HepG2 (cell line): Measurements from ENCODE around the gene THOC6. TPM values are rescaled to one million over a fixed set of nuclear protein-coding genes. Genes with fewer than 3 reads are reported as not detected.

Experiments used
- CBX1 ChIP-seq: IDR thresholded peaks from one replicate; pipeline ENCODE4 v1.6.1; 2016; ENCODE audit warnings: antibody characterized with exemption, low read depth
- CHD2 ChIP-seq: IDR thresholded peaks from 2 replicates; pipeline ENCODE4 v1.6.1; 2011; ENCODE audit warnings: low read depth, low read length, improper control_type of control experiment
- ELF4 ChIP-seq: sonication (generic); formaldehyde crosslinking; IDR thresholded peaks from 2 replicates; pipeline ENCODE4 v1.5.0; 2020; ENCODE audit warnings: missing genetic modification reagents, mild to moderate bottlenecking, moderate library complexity, borderline replicate concordance
- KMT2A ChIP-seq: sonication (generic); formaldehyde crosslinking; IDR thresholded peaks from 2 replicates; pipeline ENCODE4 v1.4.0; 2020; ENCODE audit warnings: missing genetic modification reagents
- MAFK ChIP-seq, 2 experiments: IDR thresholded peaks in 1 of 2; conservative IDR thresholded peaks in 1 of 2; 2 replicates each; pipeline ENCODE4 v1.6.1; 2011; ENCODE audit warnings: improper control_type of control experiment in 2 of 2, low read length in 2 of 2
- MAX ChIP-seq: IDR thresholded peaks from 2 replicates; pipeline ENCODE4 v1.6.1; 2012; ENCODE audit warnings: inconsistent platforms
- NCOA5 ChIP-seq: sonication (generic); formaldehyde crosslinking; IDR thresholded peaks from 2 replicates; pipeline ENCODE4 v1.4.0; 2020; ENCODE audit warnings: missing genetic modification reagents
- PHF21A ChIP-seq: sonication (generic); formaldehyde crosslinking; IDR thresholded peaks from 2 replicates; pipeline ENCODE4 v1.5.0; 2020; ENCODE audit warnings: mild to moderate bottlenecking, missing genetic modification reagents
- RAD51 ChIP-seq: fragments of 450-650 bp; IDR thresholded peaks from 2 replicates; pipeline ENCODE4 v1.6.1; 2016; ENCODE audit warnings: borderline replicate concordance
- SP140L ChIP-seq: sonication (generic); formaldehyde crosslinking; IDR thresholded peaks from 2 replicates; pipeline ENCODE4 v1.4.0; 2020; ENCODE audit warnings: missing genetic modification reagents, borderline replicate concordance
- TAF1 ChIP-seq: sonication (generic); formaldehyde crosslinking; IDR thresholded peaks from 2 replicates; pipeline ENCODE4 v1.4.0; 2020; ENCODE audit warnings: missing genetic modification reagents
- THAP9 ChIP-seq: sonication (generic); formaldehyde crosslinking; IDR thresholded peaks from 2 replicates; pipeline ENCODE4; 2020; ENCODE audit warnings: missing genetic modification reagents, mild to moderate bottlenecking, borderline replicate concordance
- UBTF ChIP-seq: sonication (generic); formaldehyde crosslinking; IDR thresholded peaks from 2 replicates; pipeline ENCODE4 v1.4.0; 2020; ENCODE audit warnings: mild to moderate bottlenecking, missing genetic modification reagents
- ZBTB25 ChIP-seq: IDR thresholded peaks from 2 replicates; pipeline ENCODE4 v1.6.1; 2018; ENCODE audit warnings: missing genetic modification reagents
- ZFP36 ChIP-seq: fragments of 150-350 bp; IDR thresholded peaks from 2 replicates; pipeline ENCODE4 v1.6.1; 2018; ENCODE audit warnings: borderline replicate concordance, low read length, low read depth; ENCODE audit not compliant: partially characterized antibody
- ZMYM4 ChIP-seq: sonication (generic); formaldehyde crosslinking; IDR thresholded peaks from 2 replicates; pipeline ENCODE4 v1.8.1; 2023; ENCODE audit warnings: mild to moderate bottlenecking, missing genetic modification reagents
- ZNF264 ChIP-seq: sonication (generic); formaldehyde crosslinking; IDR thresholded peaks from 2 replicates; pipeline ENCODE4 v1.4.0; 2020; ENCODE audit warnings: missing genetic modification reagents
- ZNF274 ChIP-seq: sonication (generic); formaldehyde crosslinking; IDR thresholded peaks from 2 replicates; pipeline ENCODE4 v1.5.1; 2020; ENCODE audit warnings: mild to moderate bottlenecking, missing genetic modification reagents
- ZNF292 ChIP-seq: sonication (generic); formaldehyde crosslinking; IDR thresholded peaks from 2 replicates; pipeline ENCODE4 v1.8.1; 2022; ENCODE audit warnings: mild to moderate bottlenecking, low read depth, missing genetic modification reagents, borderline replicate concordance
- ZNF543 ChIP-seq: sonication (generic); formaldehyde crosslinking; IDR thresholded peaks from 2 replicates; pipeline ENCODE4 v1.4.0; 2020; ENCODE audit warnings: mild to moderate bottlenecking, missing genetic modification reagents
- ZNF672 ChIP-seq: sonication (generic); formaldehyde crosslinking; IDR thresholded peaks from 2 replicates; pipeline ENCODE4 v1.8.1; 2022; ENCODE audit warnings: missing genetic modification reagents
- ZNF784 ChIP-seq: sonication (generic); formaldehyde crosslinking; IDR thresholded peaks from 2 replicates; pipeline ENCODE4 v1.5.1; 2020; ENCODE audit warnings: missing genetic modification reagents, mild to moderate bottlenecking, borderline replicate concordance
- ZNF788 ChIP-seq: sonication (generic); formaldehyde crosslinking; IDR thresholded peaks from 2 replicates; pipeline ENCODE4 v1.5.0; 2020; ENCODE audit warnings: mild to moderate bottlenecking, missing genetic modification reagents, borderline replicate concordance
- polyA plus RNA-seq, 8 experiments: library from polyadenylated mRNA; depleted of rRNA in 3 of 8; stranded (reverse) in 7 of 8; unstranded in 1 of 8; fragments of >200 nt; fragmentation: Illumina TruSeq in 4 of 8; extraction: Trizol in 4 of 8; gene quantifications; 2 replicates each; pipeline versions ENCODE4 v1.2.1 to v1.2.3, GENCODE V29; 2011 to 2016; ENCODE audit warnings: low read depth in 4 of 8, missing spikeins in 1 of 8, mixed read lengths in 1 of 8; ENCODE audit not compliant: insufficient read depth in 1 of 8
- total RNA-seq, 5 experiments: library from RNA; depleted of rRNA; stranded (reverse); fragments of >200 nt; fragmentation: Illumina TruSeq; extraction: Trizol; gene quantifications; 2 replicates each; pipeline ENCODE4 v1.2.3, GENCODE V29; 2016; ENCODE audit warnings: low read depth in 1 of 5

THOC6 gene
- total and polyA plus RNA-seq, 2 of the 13 experiments (the other 11 are each of a cell fraction or from before 2014, with no cell fraction given), result 32.1 to 37.0 TPM

- TF ChIP-seq UBTF, result peak; percentile 54; the same call in 1 of the 2 replicates
- peak; percentile 35; the same call in 1 of the 2 replicates for TF ChIP-seq THAP9 (CRISPR knock-in tag)
- TF ChIP-seq ZNF784, result no peak; the same call in 1 of the 2 replicates
- peak; percentile 56 for TF ChIP-seq ZBTB25 (CRISPR knock-in tag)
- TF ChIP-seq ZNF788 (CRISPR knock-in tag), result 0 out of 2 replicates have a peak, but pooled peaks have one; percentile 44
- peak; percentile 44 for TF ChIP-seq CBX1
- 0 out of 2 replicates have a peak, but pooled peaks have one; percentile 67 for TF ChIP-seq ZNF543 (CRISPR knock-in tag)
- TF ChIP-seq ZNF274 (CRISPR knock-in tag), result 0 out of 2 replicates have a peak, but pooled peaks have one; percentile 6
- TF ChIP-seq ZMYM4 (CRISPR knock-in tag), result 0 out of 2 replicates have a peak, but pooled peaks have one; percentile 37
- TF ChIP-seq MAX, result peak; percentile 65
- TF ChIP-seq MAFK (conservative IDR thresholded peaks at IDR 0.05 in 1 of 2, IDR thresholded peaks at IDR 0.05 in 1 of 2; ENCODE audit: low read length in 2 of 2), result no peak
- peak; percentile 34; the same call in 1 of the 2 replicates for TF ChIP-seq KMT2A (CRISPR knock-in tag)
- 0 out of 2 replicates have a peak, but pooled peaks have one; percentile 2 for TF ChIP-seq ELF4 (CRISPR knock-in tag)
- TF ChIP-seq ZNF264 (CRISPR knock-in tag), result 0 out of 2 replicates have a peak, but pooled peaks have one; percentile 12
- TF ChIP-seq CHD2, result no peak
- TF ChIP-seq RAD51, result no peak
- TF ChIP-seq NCOA5 (CRISPR knock-in tag), result no peak
- no peak for TF ChIP-seq SP140L
- TF ChIP-seq ZFP36, result no peak
- TF ChIP-seq ZNF672, result no peak
- peak; percentile 60 for TF ChIP-seq TAF1 (CRISPR knock-in tag)
- 0 out of 2 replicates have a peak, but pooled peaks have one; percentile 70 for TF ChIP-seq ZNF292
- TF ChIP-seq PHF21A, result peak; percentile 67
Observed at GRCh38 chr16:2981177-2981898, 42.5 kb upstream of the THOC6 start (continued).
